Fibroblast of pulmonary artery (primary cell): ENCODE measurements around the gene PSMC5.

Experiments
- DNase-seq: peaks from one replicate; pipeline ENCODE4 v3.0.0-alpha.2; 2010; ENCODE audit warnings: low read depth
- H3K4me3 ChIP-seq: replicated peaks from 2 replicates; pipeline ENCODE4 v1.5.1; 2011; ENCODE audit warnings: low read depth, mild to moderate bottlenecking, control low read depth, low read length, moderate library complexity
- TF ChIP-seq, protein P1 (sequence below): IDR thresholded peaks from 2 replicates; pipeline ENCODE4 v1.5.1; 2011; ENCODE audit warnings: mild to moderate bottlenecking, control low read depth, low read length, inconsistent platforms; ENCODE audit errors: missing control alignments

Gene PSMC5

DNA sequence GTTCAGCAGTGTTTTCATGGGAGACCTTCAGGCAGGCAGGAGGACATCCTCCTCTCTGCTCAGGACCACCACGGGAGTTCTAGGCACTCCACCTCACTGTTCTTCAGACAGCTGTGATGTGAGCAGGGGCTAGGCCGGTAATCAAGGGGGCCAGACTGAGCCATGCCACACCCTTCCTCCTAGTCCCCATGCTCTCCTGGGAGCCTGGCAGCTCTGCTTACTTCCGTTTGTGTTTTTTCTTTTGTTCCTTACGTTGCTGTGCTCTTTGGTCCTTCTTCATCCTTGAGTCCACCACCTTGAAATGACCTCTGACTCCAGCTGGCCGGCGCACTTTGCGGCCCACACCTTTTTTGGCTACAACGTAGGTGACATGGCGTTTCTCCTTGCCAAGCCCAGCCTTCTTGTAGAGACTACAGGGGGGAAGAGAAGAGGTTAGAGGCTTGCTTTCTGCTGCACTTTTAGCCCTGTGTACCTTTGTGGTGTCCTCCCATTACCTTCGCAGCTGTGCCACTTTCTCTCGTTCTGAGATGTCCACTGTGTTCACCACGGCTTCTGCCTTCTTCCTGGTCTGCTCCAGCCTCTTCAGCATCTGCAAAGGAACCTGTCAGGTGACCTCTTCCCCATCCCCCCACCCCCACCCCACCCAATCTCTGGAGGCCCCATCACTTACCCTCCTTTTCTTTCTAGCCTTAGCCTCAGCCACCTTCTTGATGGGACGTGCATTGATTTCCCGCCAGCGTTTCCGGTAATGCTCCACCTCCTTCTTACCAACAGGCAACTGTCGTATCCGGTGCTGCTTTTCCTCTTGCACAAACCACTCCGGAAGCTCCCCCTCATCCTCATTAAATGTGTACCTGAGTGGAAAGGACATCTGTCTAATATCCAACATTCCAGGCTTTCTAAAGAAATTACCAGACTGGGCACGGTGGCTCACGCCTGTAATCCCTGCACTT is 7.4 kb upstream of the PSMC5 start:
- TF ChIP-seq, protein P1, sequence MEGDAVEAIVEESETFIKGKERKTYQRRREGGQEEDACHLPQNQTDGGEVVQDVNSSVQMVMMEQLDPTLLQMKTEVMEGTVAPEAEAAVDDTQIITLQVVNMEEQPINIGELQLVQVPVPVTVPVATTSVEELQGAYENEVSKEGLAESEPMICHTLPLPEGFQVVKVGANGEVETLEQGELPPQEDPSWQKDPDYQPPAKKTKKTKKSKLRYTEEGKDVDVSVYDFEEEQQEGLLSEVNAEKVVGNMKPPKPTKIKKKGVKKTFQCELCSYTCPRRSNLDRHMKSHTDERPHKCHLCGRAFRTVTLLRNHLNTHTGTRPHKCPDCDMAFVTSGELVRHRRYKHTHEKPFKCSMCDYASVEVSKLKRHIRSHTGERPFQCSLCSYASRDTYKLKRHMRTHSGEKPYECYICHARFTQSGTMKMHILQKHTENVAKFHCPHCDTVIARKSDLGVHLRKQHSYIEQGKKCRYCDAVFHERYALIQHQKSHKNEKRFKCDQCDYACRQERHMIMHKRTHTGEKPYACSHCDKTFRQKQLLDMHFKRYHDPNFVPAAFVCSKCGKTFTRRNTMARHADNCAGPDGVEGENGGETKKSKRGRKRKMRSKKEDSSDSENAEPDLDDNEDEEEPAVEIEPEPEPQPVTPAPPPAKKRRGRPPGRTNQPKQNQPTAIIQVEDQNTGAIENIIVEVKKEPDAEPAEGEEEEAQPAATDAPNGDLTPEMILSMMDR = no peak
- no peak for DNase-seq
- no peak overlapping the region for H3K4me3 ChIP-seq

DNA sequence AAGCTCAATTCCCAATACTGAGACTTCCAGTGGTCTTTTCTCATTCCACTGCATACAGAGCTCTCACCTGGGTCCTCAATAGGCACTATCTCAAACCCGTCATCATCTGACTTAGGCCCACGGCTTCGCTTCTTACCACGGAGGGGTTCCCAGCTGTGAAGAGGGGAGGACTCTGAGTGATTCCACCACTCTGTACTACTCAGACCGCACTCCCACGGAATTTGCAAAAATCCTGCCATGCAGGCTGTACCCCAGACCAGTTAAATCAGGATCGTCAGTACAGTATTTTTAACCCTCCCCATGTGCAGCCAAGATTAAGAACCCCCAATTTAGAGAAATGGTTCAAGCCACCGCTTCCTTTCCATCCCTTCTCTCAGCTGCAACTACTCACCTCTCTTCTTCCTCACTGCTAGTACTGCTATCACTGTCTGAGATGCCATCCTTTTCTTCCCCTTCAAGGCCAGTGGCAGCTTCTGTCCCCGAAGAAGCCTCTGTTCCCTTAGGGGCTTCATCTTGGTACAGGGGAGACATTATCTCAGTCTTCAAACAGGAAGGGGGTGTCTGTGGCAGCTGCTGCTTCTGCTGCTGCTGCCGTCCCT is 6.2 kb upstream of the PSMC5 start:
- TF ChIP-seq, protein P1 = no peak

DNA sequence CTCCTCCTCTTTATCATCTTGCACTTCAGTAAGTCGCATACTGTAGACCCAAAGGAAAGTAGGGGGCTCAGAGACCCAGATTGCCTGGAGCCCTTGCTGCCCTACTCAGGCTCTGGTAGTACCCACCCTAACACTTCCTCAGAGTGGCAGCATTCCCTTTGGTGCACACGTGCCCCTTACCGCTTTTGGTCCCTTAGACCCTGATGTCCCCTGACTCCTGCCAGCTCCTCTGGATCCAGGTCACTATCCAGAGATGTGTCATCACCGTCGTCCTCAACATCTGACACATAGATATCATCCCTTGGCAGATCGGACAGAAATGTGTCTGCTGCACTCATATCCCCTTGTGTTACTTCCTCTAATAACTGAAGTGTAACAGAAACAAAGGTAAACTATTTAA is 5.4 kb upstream of the PSMC5 start:
- DNase-seq = no peak
- TF ChIP-seq, protein P1 = no peak
- no peak overlapping the region for H3K4me3 ChIP-seq

More for the DNA sequence above, 6.2 kb upstream of the PSMC5 start:
- no peak for DNase-seq
- H3K4me3 ChIP-seq = no peak overlapping the region

DNA sequence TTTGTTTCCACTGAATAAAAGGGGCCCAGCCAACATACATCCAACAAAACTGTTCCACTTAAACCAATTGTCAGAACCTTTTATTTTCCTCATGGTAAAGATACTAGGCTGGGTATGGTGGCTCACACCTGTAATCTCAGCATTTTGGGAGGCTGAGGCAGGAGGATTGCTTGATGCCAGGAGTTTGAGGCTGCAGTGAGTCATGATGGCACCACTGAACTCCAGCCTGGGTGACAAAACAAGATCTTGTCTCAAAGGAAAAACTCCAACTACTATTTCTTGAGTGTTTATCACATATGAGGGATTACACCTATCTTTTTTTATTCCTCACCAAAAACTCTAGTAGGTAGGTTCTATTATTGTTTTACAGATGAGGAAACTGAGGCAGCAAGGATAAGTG is 4.7 kb upstream of the PSMC5 start:
- DNase-seq = no peak
- TF ChIP-seq, protein P1 = no peak
- H3K4me3 ChIP-seq = no peak overlapping the region

DNA sequence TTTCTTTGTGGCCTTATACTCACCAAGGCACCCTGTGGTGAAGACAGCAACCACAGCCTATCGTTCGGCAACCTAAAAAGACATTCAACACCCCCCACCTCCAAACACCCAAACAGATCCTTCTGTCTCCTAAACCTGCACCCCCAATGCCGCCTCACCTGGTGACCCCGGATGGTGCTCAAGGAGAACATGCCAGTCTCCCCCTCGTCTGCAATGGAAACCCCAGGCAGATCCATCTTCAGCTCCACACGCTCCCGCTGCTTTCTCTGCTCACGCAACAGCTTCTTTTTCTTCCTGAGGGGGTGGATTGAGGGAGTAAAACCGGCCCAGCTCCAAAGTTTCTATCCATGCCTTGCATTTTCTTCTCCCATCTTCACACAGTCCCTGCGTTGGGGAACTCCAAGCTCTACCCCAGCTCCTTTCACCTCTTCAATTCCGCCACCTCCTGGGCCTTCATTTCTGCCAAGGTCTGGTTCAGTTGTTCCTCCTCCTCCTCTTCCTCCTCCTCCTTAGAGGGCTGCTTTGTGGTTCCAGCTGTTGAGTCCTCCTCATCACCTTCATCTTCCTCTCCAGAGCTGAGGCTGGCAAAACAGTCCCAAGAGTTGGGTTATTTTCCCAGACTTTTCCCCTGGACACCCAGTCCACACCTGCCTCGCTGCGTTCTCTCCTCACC is 3.4 kb upstream of the PSMC5 start:
- TF ChIP-seq, protein P1 = no peak
- DNase-seq = no peak
- H3K4me3 ChIP-seq = no peak overlapping the region

DNA sequence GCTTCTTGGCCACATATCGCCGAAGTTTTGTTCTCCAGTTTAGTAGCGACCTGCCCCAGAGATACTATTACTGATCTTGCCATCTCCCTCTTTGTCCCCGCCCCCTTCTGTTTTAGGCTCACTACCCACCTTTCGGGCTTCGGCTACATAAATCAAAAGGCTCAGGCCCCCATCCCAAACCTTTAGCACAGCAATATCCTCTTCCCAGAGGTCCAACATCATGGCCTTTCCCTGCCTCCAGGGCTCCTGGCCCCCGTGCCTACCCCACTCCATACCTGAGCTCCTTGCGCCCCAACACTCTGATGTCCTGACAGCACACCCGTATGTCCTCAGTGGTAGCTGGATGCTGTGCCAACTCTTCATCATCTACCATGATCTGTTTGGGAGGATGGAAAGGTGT is 2.9 kb upstream of the PSMC5 start:
- TF ChIP-seq, protein P1 = no peak
- H3K4me3 ChIP-seq = no peak overlapping the region
- no peak for DNase-seq
